ENCODE data around the gene KIF4B.
A peak's percentile ranks its signal among the peaks of the same experiment; 100 is the strongest.

The KIF4B gene, protein sequence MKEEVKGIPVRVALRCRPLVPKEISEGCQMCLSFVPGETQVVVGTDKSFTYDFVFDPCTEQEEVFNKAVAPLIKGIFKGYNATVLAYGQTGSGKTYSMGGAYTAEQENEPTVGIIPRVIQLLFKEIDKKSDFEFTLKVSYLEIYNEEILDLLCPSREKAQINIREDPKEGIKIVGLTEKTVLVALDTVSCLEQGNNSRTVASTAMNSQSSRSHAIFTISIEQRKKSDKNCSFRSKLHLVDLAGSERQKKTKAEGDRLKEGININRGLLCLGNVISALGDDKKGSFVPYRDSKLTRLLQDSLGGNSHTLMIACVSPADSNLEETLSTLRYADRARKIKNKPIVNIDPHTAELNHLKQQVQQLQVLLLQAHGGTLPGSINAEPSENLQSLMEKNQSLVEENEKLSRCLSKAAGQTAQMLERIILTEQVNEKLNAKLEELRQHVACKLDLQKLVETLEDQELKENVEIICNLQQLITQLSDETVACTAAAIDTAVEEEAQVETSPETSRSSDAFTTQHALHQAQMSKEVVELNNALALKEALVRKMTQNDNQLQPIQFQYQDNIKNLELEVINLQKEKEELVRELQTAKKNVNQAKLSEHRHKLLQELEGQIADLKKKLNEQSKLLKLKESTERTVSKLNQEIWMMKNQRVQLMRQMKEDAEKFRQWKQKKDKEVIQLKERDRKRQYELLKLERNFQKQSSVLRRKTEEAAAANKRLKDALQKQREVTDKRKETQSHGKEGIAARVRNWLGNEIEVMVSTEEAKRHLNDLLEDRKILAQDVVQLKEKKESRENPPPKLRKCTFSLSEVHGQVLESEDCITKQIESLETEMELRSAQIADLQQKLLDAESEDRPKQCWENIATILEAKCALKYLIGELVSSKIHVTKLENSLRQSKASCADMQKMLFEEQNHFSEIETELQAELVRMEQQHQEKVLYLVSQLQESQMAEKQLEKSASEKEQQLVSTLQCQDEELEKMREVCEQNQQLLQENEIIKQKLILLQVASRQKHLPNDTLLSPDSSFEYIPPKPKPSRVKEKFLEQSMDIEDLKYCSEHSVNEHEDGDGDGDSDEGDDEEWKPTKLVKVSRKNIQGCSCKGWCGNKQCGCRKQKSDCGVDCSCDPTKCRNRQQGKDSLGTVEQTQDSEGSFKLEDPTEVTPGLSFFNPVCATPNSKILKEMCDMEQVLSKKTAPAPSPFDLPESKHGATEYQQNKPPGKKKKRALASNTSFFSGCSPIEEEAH

DNA sequence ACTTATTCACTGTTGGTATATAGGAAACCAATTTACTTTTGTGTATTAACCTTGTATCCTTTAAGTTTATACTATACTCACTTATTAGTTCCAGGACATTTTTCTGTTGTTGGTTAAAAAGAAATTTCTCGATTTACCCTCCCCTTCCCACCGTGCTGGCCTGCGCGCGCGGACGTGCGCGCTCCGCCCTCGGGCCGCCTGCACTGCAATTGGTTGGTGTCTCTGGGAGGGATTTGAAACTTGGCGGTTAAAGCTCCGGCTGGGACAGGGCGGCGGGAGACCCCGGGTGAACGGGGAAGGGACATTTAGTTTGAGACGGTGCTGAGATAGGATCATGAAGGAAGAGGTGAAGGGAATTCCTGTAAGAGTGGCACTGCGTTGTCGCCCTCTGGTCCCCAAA lies at the start of gene KIF4B:
Gene KIF4B (plus strand): TSS at position 230 of the 400 bp plus-strand sequence. CDS start 105 bp downstream, at position 335.
- no peaks in the 10 kb centered on the region for H3K27me3 ChIP-seq (ENCODE audit: insufficient read depth, poor library complexity, severe bottlenecking)
- H3K4me1 ChIP-seq (ENCODE audit: insufficient read depth, poor library complexity, severe bottlenecking), result no peaks in the 10 kb centered on the region
- DNase-seq (ENCODE audit: low spot score) (no peak), ATAC-seq (ENCODE audit: low read depth) (no peak)
- no peak within 1 kb of the TSS for H3K4me3 ChIP-seq (ENCODE audit: severe bottlenecking)
- TF ChIP-seq, protein P1, sequence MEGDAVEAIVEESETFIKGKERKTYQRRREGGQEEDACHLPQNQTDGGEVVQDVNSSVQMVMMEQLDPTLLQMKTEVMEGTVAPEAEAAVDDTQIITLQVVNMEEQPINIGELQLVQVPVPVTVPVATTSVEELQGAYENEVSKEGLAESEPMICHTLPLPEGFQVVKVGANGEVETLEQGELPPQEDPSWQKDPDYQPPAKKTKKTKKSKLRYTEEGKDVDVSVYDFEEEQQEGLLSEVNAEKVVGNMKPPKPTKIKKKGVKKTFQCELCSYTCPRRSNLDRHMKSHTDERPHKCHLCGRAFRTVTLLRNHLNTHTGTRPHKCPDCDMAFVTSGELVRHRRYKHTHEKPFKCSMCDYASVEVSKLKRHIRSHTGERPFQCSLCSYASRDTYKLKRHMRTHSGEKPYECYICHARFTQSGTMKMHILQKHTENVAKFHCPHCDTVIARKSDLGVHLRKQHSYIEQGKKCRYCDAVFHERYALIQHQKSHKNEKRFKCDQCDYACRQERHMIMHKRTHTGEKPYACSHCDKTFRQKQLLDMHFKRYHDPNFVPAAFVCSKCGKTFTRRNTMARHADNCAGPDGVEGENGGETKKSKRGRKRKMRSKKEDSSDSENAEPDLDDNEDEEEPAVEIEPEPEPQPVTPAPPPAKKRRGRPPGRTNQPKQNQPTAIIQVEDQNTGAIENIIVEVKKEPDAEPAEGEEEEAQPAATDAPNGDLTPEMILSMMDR (IDR thresholded peaks at IDR 0.05; ENCODE audit: poor library complexity, severe bottlenecking), result no peak
- H3K27ac ChIP-seq (ENCODE audit: poor library complexity, severe bottlenecking), result no peak within 1 kb of the TSS
- no peaks in the 10 kb centered on the region for H3K9me3 ChIP-seq (ENCODE audit: severe bottlenecking)
- H3K36me3 ChIP-seq (ENCODE audit: low read depth), result no peaks in the 10 kb centered on the region

DNA sequence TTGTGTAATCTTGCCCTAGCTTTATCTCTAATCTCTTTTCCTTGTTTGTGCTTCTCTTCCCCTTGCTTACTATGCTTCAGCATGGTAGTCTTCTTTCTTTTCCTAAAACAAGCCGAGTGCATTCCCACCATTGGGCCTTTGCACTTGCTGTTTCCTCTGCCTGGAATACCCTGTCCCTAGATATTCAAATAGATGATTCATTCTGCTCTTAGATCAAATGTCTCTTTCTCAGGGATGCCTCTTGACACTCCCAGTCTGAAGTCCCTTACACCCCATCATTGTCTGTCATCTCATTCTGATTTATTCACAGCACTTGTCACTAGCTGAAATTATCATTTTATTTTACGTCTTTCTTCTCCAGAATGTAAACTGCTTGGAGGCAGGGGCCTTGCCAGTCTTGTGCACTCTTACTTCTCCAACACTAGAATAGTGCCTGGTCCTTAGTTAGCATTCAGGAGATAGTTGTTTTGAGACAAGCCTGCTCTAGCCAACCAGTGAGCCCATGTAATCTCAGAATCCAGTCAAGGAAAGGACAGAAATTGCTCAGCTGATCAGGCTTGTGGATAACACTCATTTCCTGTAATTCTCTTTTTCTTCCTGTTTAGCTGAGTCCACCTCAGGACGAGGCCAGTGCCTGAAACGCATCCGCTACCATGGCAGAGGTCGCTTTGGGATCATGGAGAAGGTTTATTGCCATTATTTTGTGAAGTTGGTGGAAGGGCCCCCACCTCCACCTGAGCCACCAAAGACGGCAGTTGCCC lies 47.3 kb upstream of the KIF4B start:
- DNase-seq (ENCODE audit: low spot score), result no peak
- Histone ChIP-seq H3K9me3 (ENCODE audit: severe bottlenecking) (no peaks in the 10 kb centered on the region), H3K27ac (ENCODE audit: poor library complexity, severe bottlenecking) (no peak overlapping the region), H3K4me1 (ENCODE audit: insufficient read depth, poor library complexity, severe bottlenecking) (peaks cover 15% of the 10 kb centered on the region), H3K36me3 (ENCODE audit: low read depth) (peaks cover 64% of the 10 kb centered on the region), H3K27me3 (ENCODE audit: insufficient read depth, poor library complexity, severe bottlenecking) (no peaks in the 10 kb centered on the region), H3K4me3 (ENCODE audit: severe bottlenecking) (no peak overlapping the region)
- TF ChIP-seq, protein P1 (IDR thresholded peaks at IDR 0.05; ENCODE audit: poor library complexity, severe bottlenecking), result no peak
- no peak for ATAC-seq (ENCODE audit: low read depth)

DNA sequence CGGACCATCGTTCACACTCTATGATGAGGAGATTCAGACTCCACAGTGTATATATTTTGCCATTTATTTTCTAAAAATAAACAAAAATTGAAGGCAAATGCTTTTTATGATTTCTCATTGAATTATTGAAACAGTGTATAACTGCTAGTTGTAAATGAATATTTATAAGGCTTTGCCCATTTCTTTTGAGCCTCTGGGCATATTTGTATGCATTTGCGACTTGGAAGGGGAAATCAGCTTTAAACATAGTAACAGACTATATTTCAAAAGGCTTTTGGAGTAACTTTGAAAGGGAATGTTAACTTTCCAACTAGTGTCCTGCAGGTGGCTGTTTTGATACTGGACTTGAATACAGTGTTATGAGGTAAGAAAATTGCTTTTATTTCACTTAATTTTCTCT lies 46.7 kb upstream of the KIF4B start:
- no peak overlapping the region for H3K27ac ChIP-seq (ENCODE audit: poor library complexity, severe bottlenecking)
- DNase-seq (ENCODE audit: low spot score), result no peak
- H3K9me3 ChIP-seq (ENCODE audit: severe bottlenecking), result no peaks in the 10 kb centered on the region
- no peak for ATAC-seq (ENCODE audit: low read depth)
- no peaks in the 10 kb centered on the region for H3K27me3 ChIP-seq (ENCODE audit: insufficient read depth, poor library complexity, severe bottlenecking)
- TF ChIP-seq, protein P1 (IDR thresholded peaks at IDR 0.05; ENCODE audit: poor library complexity, severe bottlenecking), result no peak
- peaks cover 58% of the 10 kb centered on the region for H3K36me3 ChIP-seq (ENCODE audit: low read depth)
- no peak overlapping the region for H3K4me3 ChIP-seq (ENCODE audit: severe bottlenecking)
- H3K4me1 ChIP-seq (ENCODE audit: insufficient read depth, poor library complexity, severe bottlenecking), result peaks cover 11% of the 10 kb centered on the region

DNA sequence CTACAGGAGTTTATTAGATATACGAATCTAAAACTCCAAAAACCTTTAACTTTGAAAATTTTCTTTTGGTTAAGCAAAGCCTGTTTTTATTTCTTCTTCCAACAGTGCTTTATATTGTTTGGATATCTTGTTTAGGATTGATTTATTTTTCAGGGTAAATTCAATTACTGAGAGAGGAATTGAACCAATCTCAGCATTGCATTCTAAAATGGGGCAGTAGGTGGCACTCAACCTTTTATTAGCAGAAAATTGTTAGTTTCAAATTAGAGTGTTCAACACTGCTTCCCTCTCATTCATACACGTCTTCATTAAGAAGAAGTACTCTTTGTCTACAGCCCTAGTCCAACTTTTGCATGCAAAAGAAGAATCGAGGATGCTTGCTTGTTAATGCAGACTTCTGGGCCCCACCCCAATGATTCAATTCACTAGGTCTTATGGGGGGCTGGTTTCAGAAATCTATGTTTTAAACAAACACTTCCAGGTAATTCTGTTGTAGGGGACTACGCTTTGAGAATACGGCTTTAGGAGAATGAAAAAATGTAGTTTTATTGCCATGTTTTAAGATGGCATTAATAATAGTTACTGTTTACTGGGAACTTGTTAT lies 46.0 kb upstream of the KIF4B start:
- TF ChIP-seq, protein P1 (IDR thresholded peaks at IDR 0.05; ENCODE audit: poor library complexity, severe bottlenecking), result peak; percentile 81
- no peak overlapping the region for H3K4me3 ChIP-seq (ENCODE audit: severe bottlenecking)
- no peaks in the 10 kb centered on the region for H3K9me3 ChIP-seq (ENCODE audit: severe bottlenecking)

More for the DNA sequence above, 46.0 kb upstream of the KIF4B start:
- Histone ChIP-seq H3K27ac (ENCODE audit: poor library complexity, severe bottlenecking) (no peak overlapping the region), H3K36me3 (ENCODE audit: low read depth) (peaks cover 52% of the 10 kb centered on the region), H3K4me1 (ENCODE audit: insufficient read depth, poor library complexity, severe bottlenecking) (peaks cover 4% of the 10 kb centered on the region), H3K27me3 (ENCODE audit: insufficient read depth, poor library complexity, severe bottlenecking) (no peaks in the 10 kb centered on the region)
- ATAC-seq (ENCODE audit: low read depth) (no peak), DNase-seq (ENCODE audit: low spot score) (no peak)
